Activated CD8-positive, alpha-beta memory T cell treated with anti-CD3 and anti-CD28 coated beads, Interleukin-2, amount 50 U/mL, for 1 hour (primary cell): ENCODE results near the gene TBCC.

Experiments used
- DNase-seq: peaks from one replicate; pipeline ENCODE4 v3.0.0-alpha.2; 2020; ENCODE audit errors: extremely low read depth

TBCC gene

GRCh38 chr6:42696526-42697267, 49.2 kb downstream of the TBCC start:
- DNase-seq: no peak

DNA sequence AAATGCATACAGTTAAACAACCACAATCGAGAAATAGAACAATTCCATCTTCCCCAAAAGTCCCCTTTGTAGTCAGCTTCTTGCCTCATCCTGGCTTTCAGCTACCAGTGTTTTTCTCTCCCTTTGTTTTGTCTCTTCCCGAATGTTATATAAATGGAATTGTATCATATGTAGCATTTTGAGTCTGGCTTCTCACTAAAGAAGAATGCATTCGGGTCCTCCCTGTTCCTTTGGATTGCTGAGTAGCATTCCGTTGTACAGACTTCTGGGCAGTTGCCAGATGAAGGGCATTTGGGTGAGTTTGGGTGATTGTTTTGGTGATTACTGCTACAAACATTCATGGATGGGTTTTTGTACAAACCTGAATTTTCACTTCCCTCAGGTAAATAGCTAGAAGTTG, 51.3 kb downstream of the TBCC start:
- DNase-seq: no peak
